ENCODE data around the gene ALG1.
"Not testable (repeated sequence)": the region's sequence is repeated elsewhere in the genome, so short reads cannot be mapped to it uniquely, and the experiment has no call there.

Gene ALG1

DNA sequence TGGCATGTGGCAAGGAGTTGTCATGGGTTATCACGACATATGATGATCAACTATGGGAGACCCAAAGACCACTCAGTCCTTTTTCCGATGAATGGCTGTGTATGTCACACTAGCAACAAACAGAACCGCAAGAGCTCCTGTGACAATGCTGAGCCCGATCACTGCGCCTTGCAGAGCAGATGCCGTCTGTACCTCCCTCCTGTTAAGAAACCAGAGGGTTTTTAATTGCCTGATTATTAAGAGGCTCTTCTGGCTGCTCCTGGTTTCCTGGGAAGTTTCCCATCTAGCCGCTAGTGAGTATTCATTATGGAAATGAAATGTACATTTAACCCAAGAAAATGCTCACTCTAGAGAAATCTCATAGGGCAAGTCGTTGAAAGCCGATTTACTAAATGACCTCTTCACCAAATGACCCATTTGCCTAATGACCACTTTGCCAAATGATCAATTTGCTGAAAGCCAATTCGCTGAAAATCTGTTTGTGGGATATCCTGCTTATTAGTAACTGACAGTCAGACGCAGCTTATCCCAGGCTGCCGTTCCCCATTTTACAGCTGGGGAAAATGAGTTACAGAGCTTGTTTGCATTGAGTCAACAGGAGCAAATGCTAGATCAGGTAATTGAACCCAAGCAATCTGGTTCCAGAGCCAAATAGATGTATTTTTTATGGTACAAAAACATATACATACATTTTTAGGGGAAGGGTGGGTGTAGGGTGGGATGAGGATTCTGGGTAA is 31.8 kb downstream of the ALG1 start:
- not testable (repeated sequence) for DNase-seq

DNA sequence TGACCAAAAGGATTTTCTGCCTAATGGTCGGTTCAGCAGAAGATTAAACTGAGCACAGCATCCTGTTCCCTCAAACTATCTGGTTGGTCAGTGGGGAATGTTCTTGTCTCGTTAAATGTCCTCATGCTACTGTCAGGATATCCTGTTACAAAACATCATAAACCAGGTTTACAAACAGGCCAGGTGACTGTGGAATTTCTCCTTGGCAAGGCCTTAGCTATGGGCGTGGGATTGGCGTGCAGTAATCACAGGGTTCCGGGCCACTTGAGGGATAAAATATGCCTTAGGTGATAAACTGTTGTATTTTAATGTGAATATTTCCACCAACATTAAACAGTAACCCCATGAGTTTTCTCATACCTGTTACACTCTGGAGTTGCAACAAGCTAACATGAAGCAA is 33.4 kb downstream of the ALG1 start:
- not testable (repeated sequence) for DNase-seq

DNA sequence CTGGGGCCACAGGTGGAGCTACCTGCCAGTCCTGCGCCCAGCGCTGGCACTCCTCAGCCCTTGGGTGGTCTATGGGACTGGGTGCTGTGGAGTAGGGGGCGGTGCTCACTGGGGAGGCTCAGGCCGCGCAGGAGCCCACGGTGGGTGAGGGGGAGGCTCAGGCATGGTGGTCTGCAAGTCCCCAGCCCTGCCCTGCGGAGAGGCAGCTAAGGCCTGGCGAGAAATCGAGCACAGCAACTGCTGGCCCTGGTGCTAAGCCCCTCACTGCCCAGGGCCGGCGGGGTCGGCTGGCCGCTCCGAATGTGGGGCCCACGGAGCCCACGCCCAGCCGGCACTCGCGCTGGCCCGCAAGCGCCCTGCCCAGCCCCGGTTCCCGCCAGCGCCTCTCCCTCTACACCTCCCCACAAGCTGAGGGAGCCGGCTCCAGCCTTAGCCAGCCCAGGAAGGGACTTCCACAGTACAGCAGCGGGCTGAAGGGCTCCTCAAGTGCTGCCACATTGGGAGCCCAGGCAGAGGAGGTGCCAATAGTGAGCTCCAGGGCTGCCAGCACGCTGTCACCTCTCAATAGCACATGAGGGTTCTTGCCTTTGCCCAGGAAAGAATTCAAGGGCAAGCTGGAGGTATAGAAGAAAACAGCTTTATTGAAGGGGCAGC is 37.0 kb downstream of the ALG1 start:
- DNase-seq, result no peak

DNA sequence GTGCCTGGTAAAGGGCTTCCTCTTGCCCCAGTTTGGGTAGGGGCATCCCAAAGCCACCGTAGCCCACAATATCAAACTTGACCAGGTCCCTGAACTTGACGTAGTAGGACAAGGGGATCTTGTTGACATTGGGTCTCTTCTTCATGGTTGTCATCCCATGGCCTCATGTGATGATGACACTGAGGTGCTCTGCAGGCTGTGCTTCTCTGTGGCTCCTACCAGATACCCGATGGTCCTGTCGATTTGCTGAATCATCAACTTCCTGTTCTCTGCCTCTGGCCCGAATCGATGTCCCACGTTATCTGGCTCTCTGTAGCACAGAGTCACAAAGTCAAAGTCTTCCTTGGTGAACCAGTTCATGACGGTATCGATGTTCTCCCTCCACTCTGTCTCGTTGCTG is 39.3 kb downstream of the ALG1 start:
- not testable (repeated sequence) for DNase-seq

DNA sequence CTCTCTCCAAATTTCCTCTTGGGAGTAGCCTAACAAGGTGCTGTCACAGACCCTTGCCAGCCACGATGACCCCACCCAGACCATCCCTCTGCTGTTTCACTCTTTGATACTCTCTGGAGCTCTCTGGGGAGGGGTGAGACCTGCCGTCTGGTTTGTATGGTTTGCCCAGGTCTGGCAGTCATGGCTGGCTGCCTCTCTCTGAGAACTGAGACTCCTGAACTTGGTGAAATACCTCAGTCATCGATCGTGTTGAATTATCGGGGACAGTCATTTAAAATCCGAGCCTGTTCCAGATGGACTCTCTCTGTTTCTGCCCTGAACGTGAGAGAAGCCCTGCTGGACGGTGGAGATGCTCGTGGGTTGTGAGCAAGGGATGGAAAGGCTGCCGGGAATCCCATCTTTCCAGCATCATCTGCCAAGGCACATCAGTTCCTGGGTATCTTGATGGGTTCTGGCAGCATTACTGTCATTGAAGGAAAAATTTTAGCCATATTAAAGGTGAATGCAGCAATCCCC is 45.2 kb downstream of the ALG1 start:
- not testable (repeated sequence) for DNase-seq

DNA sequence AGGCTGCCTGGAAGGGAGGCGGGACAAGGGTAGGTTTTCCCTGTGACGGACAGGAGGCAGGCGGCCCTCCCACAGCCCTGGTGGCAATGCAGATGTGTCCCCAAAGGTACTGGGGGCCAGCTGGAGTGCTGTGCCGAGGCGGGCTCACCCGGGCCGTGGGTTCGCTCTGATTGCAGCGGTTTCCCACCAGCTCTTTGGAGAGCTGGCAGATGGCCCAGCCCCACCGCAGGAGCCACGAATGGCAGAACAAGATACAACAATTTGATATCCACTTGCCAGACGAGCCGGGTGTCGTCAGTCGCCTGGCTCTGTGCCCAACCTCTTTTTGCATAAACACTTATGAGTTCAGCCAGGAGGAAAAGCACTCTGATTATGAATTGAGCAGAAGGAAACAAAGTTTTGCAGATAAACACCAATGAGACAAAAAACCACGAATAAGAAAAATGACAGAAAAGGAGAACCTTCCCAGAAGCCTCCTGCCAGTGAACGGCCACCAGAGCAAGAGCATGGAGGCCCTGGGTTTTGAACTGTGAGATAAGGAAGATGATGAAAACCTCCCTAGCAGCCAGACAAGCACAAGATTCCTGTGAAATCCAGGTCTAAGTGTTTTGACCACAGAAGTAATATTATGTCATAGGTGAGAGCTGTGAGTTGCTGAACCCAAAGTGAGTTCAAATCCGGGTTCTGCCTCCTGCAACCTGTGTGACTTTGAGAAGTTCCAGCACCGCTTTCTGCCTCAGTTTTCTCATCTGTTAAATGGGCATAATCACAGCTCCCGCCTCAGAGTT is 45.9 kb downstream of the ALG1 start:
- DNase-seq, result not testable (repeated sequence)

DNA sequence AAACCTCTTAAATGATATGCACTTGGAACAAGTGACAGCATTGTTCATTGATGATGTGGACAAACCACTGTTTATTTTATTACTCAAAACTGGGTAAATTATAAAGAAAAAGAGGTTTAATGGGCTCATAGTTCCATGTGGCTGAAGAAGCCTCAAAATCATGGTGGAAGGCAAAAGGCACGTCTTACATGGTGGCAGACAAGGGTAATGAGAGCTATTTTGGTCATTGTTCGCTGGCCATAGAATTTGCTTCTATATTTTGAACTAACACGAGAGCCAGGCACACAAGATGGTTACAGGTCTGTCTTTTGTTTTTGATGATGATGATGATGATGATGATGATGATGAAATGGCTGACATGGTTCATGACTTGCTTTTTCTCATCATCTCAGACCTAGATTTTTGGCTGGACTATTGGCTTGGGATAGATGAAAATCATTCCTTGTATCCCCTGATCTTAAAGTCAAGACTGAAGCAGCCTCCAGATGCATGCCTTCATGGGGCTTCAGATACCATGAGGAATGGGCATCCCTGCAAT is 59.9 kb downstream of the ALG1 start:
- not testable (repeated sequence) for DNase-seq

DNA sequence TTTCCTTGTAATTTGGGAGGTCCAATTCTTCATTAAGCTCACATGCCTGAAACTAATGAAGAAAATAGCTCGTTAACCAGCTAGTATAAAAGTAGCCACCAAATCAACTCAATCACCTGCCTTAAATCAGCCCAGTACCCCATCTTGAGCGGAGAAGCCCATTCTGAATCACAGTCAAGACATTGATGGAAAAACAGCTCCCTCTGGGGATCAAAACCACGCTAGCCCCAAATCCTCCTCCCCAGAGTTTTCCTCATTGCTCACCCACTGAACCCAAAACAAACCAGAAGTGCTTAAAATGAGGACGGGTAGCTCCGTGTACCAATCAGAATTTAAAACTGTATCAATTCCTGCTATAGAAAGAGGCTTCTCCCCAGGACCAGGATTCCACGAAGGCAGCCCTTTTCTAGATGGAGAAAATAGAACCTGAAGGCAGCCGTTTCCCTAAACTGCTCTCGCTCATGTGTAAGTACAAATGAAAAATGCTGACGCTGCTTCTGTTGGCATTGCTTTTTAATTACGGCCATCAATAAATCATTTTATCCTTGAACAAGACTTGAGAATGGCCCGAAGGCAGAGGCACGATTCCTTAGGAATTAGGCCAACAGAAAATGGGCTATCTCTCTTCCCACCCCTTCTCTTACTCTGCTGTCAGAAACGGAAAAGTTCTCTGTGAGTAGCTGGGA is 61.4 kb downstream of the ALG1 start:
- DNase-seq, result not testable (repeated sequence)

DNA sequence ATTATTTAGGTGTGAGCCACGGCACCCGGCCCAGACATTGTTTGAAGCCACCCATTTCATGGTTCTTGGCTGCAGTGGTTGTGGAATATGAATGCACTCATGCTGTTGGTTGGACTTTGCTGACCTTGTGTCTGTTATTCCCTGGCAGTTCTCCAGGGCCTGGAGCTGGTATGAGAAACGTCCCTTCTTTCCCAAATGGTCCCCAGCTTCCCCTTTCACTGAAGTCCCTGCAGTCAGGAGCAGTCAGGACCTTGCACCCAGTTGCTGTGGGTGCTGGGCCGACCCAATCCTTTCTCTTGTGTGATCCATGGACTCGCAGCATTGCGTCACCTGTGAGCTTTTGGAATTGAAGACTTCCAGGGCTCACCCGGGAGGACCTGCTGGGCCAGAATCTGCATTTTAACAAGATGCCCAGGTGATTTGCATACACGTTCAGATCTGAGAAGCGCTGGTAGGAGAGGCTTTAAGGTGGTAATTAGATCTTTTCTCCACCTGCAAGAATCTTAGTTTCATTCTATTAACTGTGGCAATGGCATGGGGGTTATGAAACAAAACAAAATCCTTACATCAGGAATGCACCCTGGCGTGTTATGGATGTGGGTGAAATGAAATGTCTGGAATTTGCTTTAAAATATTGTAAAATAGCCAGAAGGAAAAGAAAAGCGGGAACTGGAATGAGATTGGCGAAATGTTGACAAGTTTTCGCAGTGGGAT is 63.3 kb downstream of the ALG1 start:
- DNase-seq, result not testable (repeated sequence)
